GM19023 (cell line): ENCODE data around the gene RAB10.
"Not testable (repeated sequence)": the region's sequence is repeated elsewhere in the genome, so short reads cannot be mapped to it uniquely, and the experiment has no call there.

ENCODE experiments used
- ATAC-seq: cut with Tn5 transposase; IDR thresholded peaks from one replicate; pipeline ENCODE4 v1.9.1; 2021; ENCODE audit warnings: mild to moderate bottlenecking, moderate library complexity; ENCODE audit not compliant: unreplicated experiment

The RAB10 gene

GRCh38 chr2:26033818-26034636 lies at the start of gene RAB10:
RAB10 (plus strand) TSS chr2:26034084; CDS start chr2:26034609, 525 bp downstream.
- ATAC-seq = peak; percentile 89

- no peak for ATAC-seq
Observed at GRCh38 chr2:25988134-25988533, 45.8 kb upstream of the RAB10 start.

DNA sequence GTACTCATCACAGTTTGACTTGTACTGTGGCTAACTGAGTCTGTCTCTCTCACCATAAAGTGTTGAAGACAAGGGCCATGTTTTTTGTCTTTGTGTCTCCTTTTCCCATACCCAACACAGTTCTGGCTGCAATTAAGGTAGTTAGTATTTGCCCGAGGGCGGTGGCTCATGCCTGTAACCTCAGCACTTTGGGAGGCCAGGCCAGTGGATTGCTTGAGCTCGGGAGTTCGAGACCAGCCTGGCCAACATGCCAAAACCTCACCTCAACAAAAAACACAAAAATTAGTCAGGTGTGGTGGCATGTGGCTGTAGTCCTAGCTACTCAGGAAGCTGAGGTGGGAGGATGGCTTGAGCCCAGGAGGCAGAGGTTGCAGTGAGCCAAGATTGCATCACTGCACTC lies 44.7 kb upstream of the RAB10 start:
- no peak for ATAC-seq

DNA sequence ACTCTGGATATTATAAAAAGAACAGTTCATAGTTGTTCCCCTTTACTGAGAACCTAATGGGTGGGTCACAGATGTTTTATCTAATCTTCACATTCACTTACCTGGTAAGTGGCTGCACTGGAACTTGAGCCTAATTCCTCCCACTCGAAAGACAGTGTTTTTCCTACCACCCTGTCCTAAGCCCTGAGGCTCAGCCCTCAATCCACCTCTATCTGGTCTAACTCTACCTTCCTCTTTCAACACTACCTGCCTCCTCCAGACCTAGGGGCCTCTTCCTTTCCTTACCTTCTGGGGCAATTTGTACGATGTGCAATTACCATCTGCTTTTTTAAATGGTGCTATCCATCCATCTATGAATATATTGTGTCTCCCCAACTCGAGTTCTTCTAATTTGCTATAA lies 41.9 kb upstream of the RAB10 start:
- ATAC-seq = no peak

DNA sequence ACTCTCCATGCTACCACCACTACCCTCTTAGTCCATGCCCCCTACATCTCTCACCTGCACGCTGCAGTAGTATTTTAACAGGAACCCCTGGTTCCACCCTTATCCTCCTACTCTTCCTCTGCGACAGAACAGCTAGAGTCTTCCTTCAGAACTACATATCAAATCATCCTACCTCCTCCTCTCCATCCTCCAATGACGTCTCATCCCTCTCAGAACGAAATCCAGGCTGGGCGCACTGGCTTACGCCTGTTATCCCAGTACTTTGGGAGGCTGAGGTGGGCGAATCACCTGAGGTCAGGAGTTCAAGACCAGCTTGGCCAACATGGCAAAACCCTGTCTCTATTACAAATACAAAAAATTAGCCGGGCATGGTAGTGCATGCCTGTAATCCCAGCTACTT lies 41.3 kb upstream of the RAB10 start:
- no peak for ATAC-seq

GRCh38 chr2:25993049-25993448 lies 40.8 kb upstream of the RAB10 start:
- ATAC-seq = no peak

DNA sequence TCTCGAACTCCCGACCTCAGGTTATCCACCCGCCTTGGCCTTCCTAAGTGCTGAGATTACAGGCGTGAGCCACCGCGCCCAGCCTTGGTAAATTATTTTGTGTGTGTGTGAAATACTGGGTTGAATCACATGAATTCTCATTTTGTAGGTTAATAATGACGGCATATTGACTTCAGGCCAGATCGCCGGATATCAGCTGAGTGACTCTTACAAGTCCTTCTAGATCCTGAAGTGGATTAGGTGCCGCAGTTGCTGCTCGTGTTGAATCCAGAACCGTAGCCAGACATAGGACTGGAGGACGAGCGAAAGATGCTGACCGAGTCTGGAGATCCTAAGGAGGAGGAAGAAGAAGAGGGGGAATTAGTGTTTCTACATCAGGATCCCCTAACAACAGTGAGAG lies 39.4 kb upstream of the RAB10 start:
- ATAC-seq = no peak

DNA sequence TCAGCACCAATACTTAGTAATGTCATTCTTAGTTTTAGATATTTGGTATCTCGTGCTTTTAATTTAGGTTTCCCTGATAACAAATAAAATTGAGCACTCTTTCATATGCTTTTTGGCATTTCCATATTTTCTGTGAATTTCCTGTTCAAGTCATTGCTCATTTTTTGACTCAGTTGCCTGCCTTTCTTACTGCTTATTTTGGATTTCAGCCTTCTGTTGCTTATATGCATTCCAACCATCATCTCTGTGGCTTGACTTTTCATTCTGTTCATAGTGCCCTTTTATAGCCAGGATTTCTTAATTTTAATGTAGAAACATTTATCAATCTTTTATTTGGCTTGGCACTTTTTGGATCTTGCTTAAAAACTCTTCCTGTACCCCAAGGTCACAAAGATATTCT lies 37.0 kb upstream of the RAB10 start:
- ATAC-seq = no peak

DNA sequence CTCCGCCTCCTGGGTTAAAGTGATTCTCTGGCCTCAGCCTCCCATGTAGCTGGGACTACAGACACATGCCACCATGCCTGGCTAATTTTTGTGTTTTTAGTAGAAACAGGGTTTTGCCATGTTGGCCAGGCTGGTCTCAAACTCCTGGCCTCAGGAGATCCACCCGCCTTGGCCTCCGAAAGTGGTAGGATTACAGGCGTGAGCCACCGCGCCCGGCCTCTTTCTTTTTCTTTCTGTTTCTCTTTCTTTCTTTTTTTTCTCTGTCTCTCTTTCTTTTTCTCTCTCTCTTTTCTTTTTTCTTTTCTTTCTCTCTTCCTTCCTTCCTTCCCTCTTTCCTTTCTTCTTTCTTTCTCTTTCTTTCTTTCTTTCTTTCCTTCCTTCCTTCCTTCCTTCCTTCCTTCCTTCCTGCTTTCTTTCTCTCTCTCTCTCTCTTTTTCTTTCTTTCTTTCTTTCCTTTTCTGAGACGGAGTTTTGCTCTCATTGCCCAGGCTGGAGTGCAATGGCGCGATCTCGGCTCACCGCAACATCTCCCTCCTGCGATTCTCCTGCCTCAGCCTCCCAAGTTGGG lies 35.0 kb upstream of the RAB10 start:
- ATAC-seq = not testable (repeated sequence)

DNA sequence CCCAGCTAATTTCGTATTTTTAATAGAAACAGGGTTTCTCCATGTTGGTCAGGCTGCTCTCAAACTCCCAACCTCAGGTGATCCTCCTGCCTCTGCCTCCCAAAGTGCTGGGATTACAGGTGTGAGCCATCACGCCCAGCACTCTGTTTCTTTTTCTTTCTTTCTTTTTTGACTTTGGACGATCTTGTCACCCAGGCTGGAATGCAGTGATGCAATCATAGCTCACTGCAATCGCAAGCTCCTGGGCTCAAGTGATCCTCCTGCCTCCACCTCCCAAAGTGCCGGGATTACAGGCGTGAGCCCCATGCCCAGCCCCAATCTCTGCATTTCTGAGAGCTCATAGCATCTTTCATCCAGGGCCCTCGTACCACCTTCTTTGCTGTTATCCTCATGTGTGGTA lies 34.5 kb upstream of the RAB10 start:
- not testable (repeated sequence) for ATAC-seq

DNA sequence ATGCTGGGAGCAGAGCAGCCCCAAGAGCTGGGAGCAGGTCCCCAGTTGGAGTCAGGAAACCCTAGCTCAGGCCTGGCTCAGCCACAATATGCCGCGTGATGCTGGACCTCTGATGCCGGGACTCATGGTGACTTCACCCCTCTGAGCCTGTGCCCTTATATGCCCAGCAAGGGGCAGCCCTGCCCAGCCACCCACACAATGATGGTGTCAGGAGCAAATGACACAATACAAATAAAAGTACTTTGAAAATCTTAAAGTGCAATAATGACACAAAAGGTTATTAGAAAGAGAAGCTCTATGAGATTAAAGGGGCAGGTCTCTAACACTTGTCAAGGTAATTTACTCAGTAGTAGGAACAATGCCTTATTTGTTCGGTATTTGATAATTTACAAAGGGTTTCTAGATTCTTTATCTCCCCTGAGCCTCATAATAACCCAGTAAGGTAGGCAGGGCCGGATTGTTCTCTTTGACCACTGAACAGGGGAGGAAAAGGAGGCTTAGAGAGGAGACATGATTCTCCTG lies 33.3 kb upstream of the RAB10 start:
- no peak for ATAC-seq

- ATAC-seq = no peak
Observed at GRCh38 chr2:26001743-26002351, 32.0 kb upstream of the RAB10 start.

DNA sequence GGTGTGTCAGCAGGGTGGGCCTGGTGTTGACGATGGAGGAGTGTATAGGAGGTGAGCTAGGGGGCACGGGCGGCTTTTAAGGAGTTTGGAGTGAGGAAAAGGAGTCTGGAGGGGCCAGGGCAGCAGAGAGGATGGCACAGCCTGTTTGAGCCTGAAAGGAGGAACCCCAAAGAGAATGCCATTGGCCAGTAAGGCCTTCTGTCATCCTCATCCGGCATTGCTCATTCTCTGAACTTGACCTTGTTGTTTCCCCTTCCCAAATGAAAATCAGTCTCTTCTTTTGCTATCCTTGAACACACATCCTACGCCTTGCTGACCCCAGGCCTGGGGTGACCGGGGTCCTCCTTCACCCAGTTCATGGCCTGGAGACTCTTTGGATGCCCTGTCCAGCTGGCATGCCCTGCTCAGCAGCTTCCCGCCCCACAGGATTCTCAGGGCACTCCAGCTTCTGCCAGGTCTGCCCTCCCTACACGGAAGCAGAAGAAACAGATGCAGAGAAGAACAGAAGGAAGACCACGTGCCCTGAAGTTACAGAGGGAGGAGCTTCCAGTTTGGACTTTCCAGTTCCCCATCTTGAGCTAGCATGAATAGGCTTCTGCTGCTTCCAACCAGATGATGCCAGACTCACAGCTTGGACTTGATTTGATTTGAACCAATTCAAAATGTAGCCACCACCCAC lies 31.1 kb upstream of the RAB10 start:
- no peak for ATAC-seq

GRCh38 chr2:26008095-26008494 lies 25.8 kb upstream of the RAB10 start:
- no peak for ATAC-seq

DNA sequence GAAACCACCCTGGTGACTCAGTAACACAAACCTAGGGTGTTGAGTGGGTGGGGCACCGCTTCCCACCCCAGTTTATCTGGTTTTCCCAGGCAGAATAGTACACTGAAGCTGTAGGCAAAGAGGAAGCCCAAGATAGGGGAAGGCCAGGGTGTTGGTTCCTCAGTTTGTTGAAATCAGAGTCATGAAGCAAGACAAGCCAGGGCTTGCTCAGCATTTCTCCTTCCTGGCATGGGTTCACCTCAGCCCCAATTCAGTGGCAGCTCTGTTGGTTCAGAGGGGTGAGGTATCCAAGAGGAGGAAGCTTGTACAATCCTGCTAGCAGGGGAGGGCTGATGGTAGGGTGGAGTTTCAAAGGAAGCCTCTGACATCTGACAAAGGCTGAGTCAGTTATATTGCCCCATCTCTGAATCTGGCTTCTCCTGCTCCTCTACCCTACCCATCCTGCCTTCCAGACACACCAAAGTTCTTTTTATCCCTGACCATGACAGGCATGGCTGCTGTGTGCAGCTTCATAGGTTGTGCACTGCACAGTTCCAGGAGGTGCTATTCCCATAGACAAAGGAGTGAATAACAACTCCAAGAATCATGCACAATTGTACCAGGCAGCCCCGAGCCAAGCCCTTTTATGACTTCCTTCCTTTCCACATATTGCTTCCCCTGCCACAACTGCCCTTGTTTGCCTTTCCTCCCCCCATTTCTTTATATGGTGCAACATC lies 24.9 kb upstream of the RAB10 start:
- ATAC-seq = no peak

- no peak for ATAC-seq
Observed at GRCh38 chr2:26009567-26009963, 24.3 kb upstream of the RAB10 start.

- ATAC-seq = no peak
Observed at GRCh38 chr2:26010943-26011342, 22.9 kb upstream of the RAB10 start.

- ATAC-seq = no peak
Observed at GRCh38 chr2:26011609-26011989, 22.3 kb upstream of the RAB10 start.

DNA sequence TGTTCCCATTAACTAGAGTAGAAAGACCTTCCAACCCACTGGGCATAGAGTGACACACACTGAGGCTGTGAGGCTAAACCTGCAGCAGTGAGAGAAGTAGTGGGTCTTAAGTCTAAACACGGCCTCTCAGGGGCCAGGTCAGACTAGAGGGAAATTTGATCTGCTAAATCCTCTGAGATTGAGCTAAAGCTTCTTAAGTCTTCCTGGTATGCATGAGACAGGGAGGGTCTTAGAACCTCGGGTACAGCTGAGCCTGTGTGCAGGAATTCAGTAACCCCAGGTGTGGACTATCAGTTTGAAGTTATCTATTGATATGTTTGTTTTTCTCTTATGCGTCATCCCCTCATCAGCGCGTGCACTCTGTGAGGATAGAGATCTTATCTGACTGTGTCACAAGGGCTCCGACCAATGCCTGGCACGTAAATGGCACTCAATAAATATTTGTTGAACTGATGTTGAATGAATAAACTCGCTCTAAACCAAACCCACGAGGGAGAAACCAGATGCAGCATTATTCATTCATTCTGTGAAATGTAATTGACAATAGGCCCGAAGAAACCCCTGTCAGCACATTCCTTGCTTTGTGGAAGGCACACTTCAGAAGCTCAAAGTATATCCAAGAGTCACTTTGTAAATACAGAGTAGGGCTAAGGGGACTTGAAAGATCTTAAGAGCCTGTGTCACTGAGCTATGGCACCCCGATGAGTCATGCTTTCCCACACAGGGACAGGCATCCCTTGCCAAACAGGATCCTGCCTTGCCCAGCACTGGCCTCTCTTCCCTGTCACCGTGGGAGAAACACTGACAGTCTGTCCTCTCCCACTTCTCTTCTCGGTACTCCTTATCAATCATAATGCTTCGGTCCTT lies 21.7 kb upstream of the RAB10 start:
- no peak for ATAC-seq

- no peak for ATAC-seq
Observed at GRCh38 chr2:26013668-26014067, 20.2 kb upstream of the RAB10 start.
